GM23338 (cell line): Measurements from ENCODE around the gene NUCB1. TPM values are rescaled to one million over a fixed set of nuclear protein-coding genes. Genes with fewer than 3 reads are reported as not detected.

Experiments
- ATAC-seq: fragments of 200-7000 bp; cut with Tn5 transposase; 3 replicates; pipeline ENCODE4 v1.9.1; 2020
- DNase-seq: peaks from one replicate; pipeline ENCODE4 v3.0.0-alpha.2; 2015; ENCODE audit warnings: low spot score
- H2AFZ ChIP-seq: fragments of 200-600 bp; sonication (generic); 2 replicates; pipeline ENCODE4 v1.8.0; 2016; ENCODE audit warnings: antibody characterized with exemption, mild to moderate bottlenecking, moderate library complexity
- H3F3A ChIP-seq: fragments of 200-600 bp; sonication (generic); replicated peaks from 2 replicates; pipeline ENCODE4 v1.8.0; 2017; ENCODE audit warnings: antibody characterized with exemption, mixed run types, low read depth
- H3K27ac ChIP-seq: fragments of 200-600 bp; sonication (generic); 2 replicates; pipeline ENCODE4 v1.6.1; 2016; ENCODE audit warnings: low read depth
- H3K27me3 ChIP-seq: fragments of 200-600 bp; sonication (generic); 2 replicates; pipeline ENCODE4 v1.8.0; 2016; ENCODE audit warnings: mild to moderate bottlenecking, mixed run types, moderate library complexity; ENCODE audit not compliant: insufficient read depth
- H3K36me3 ChIP-seq: fragments of 200-600 bp; sonication (generic); 2 replicates; pipeline ENCODE4 v1.8.0; 2016; ENCODE audit warnings: mild to moderate bottlenecking; ENCODE audit not compliant: insufficient read depth
- H3K4me1 ChIP-seq: fragments of 200-600 bp; sonication (generic); 2 replicates; pipeline ENCODE4 v1.8.0; 2016; ENCODE audit warnings: mild to moderate bottlenecking, moderate library complexity; ENCODE audit not compliant: insufficient read depth
- H3K4me2 ChIP-seq: fragments of 200-600 bp; sonication (generic); 2 replicates; pipeline ENCODE4 v1.7.1; 2017; ENCODE audit warnings: mixed run types
- H3K4me3 ChIP-seq: fragments of 200-600 bp; sonication (generic); 2 replicates; pipeline ENCODE4 v1.6.1; 2016; ENCODE audit warnings: mixed run types
- H3K79me2 ChIP-seq: fragments of 200-600 bp; sonication (generic); replicated peaks from 2 replicates; pipeline ENCODE4 v1.8.0; 2017; ENCODE audit warnings: mild to moderate bottlenecking; ENCODE audit not compliant: insufficient read depth
- H3K9me2 ChIP-seq: fragments of 200-600 bp; sonication (generic); 2 replicates; pipeline ENCODE4 v1.8.0; 2017; ENCODE audit not compliant: insufficient read depth
- H4K20me1 ChIP-seq: fragments of 200-600 bp; sonication (generic); replicated peaks from 2 replicates; pipeline ENCODE4 v1.8.0; 2017; ENCODE audit warnings: mild to moderate bottlenecking; ENCODE audit not compliant: insufficient read depth
- H3K27ac Mint-ChIP-seq: 2 replicates; pipeline ENCODE4 v1.8.0; 2020; ENCODE audit warnings: inconsistent platforms, mild to moderate bottlenecking, moderate library complexity, mixed read lengths
- H3K27me3 Mint-ChIP-seq: 3 replicates; pipeline ENCODE4 v1.8.0; 2022; ENCODE audit warnings: low read depth, mild to moderate bottlenecking, moderate library complexity, mixed read lengths, inconsistent platforms; ENCODE audit not compliant: insufficient read depth, poor library complexity
- H3K36me3 Mint-ChIP-seq: 3 replicates; pipeline ENCODE4 v1.8.0; 2021; ENCODE audit warnings: low read depth, mild to moderate bottlenecking, inconsistent platforms, moderate library complexity, mixed read lengths
- H3K4me1 Mint-ChIP-seq: 3 replicates; pipeline ENCODE4 v1.8.0; 2020; ENCODE audit warnings: mild to moderate bottlenecking, inconsistent platforms, mixed read lengths
- H3K4me3 Mint-ChIP-seq: 3 replicates; pipeline ENCODE4 v1.8.0; 2021; ENCODE audit warnings: moderate library complexity, mild to moderate bottlenecking, inconsistent platforms, mixed read lengths
- H3K9me3 Mint-ChIP-seq: 3 replicates; pipeline ENCODE4 v1.8.0; 2020; ENCODE audit warnings: moderate library complexity, mild to moderate bottlenecking, inconsistent platforms, mixed read lengths
- CREB1 ChIP-seq: fragments of 250-450 bp; sonication (Bioruptor Pico); IDR thresholded peaks from 2 replicates; pipeline ENCODE4 v1.5.0; 2020; ENCODE audit warnings: low read depth, mild to moderate bottlenecking, moderate library complexity
- EZH2 ChIP-seq: fragments of 200-600 bp; sonication (generic); IDR thresholded peaks from one replicate; pipeline ENCODE4 v1.8.0; 2017; ENCODE audit warnings: antibody characterized with exemption, mild to moderate bottlenecking, low read depth; ENCODE audit not compliant: unreplicated experiment
- EZH2phosphoT487 ChIP-seq: fragments of 200-600 bp; sonication (generic); IDR thresholded peaks from one replicate; pipeline ENCODE4 v1.8.1; 2018; ENCODE audit warnings: antibody characterized with exemption; ENCODE audit not compliant: unreplicated experiment
- JUNB ChIP-seq: IDR thresholded peaks from one replicate; pipeline ENCODE4 v1.6.1; 2016; ENCODE audit warnings: antibody characterized with exemption; ENCODE audit not compliant: unreplicated experiment
- NANOG ChIP-seq: IDR thresholded peaks from 2 replicates; pipeline ENCODE4 v1.6.1; 2016; ENCODE audit warnings: antibody characterized with exemption, borderline replicate concordance
- STAT1 ChIP-seq: IDR thresholded peaks from one replicate; pipeline ENCODE4 v1.6.1; 2016; ENCODE audit warnings: antibody characterized with exemption; ENCODE audit not compliant: unreplicated experiment
- ZNF114 ChIP-seq: fragments of 250-450 bp; sonication (Bioruptor Pico); IDR thresholded peaks from 2 replicates; pipeline ENCODE4 v1.5.0; 2020; ENCODE audit warnings: mild to moderate bottlenecking, moderate library complexity
- polyA plus RNA-seq: library from polyadenylated mRNA; unstranded; fragments of >200 nt; fragmentation: Nextera tagmentation; extraction: Ambion mirVana; gene quantifications from 2 replicates; pipeline ENCODE4 v1.2.1, GENCODE V29; 2016
- total RNA-seq: library from RNA; depleted of rRNA; stranded (reverse); fragments of >200 nt; shearing (Covaris generic); gene quantifications from 2 replicates; pipeline ENCODE4 v1.2.3, GENCODE V29; 2014
- TF ChIP-seq, protein P1 (sequence below): fragments of 250-450 bp; sonication (Bioruptor Pico); IDR thresholded peaks from 2 replicates; pipeline ENCODE4 v1.5.0; 2020; ENCODE audit warnings: mild to moderate bottlenecking, moderate library complexity

The NUCB1 gene
- total and polyA plus RNA-seq, 2 experiments from 2014 or later, result 57.1 to 163 TPM

DNA sequence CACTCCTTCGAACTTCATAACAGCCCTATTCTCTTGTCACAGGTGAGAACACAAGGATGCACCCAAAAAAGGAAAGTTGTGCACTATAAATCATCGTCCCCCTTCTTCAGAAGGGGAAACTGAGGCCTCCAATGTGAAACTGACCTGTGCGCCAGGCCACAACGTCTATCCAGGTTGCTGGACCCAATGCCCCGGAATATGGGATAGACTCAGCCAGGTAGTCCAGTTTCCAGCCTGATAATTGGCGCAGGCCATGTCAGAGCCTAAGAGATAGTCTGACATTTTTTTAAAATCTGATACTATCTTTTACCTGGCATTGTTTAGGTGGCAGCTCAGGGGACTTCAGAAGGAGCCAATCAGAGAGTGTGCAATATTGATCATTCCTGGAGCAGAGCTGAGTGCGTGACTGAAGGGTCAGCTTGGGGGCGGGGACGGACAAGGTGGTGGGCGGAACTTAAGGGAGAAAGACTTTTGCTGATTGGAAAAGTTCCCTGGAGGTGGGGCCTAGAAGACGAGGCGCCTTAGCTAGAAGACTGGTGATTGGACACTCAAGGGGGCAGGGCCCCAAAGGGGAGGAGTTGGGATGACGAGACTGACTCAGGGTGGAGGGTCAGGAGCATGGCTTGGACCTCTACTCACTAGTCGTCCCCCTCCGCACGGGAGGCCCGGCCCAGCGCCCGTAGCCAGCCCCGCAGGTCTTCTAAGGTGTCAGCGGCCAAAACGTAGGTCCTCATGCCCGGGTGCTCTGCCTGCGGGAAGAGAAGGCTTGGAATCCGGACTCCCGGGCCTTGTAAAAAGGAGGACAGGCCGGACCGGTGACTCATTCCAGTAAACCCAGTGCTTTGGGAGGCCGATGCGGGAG is 40.2 kb upstream of the NUCB1 start (continued):
- TF ChIP-seq, protein P1, sequence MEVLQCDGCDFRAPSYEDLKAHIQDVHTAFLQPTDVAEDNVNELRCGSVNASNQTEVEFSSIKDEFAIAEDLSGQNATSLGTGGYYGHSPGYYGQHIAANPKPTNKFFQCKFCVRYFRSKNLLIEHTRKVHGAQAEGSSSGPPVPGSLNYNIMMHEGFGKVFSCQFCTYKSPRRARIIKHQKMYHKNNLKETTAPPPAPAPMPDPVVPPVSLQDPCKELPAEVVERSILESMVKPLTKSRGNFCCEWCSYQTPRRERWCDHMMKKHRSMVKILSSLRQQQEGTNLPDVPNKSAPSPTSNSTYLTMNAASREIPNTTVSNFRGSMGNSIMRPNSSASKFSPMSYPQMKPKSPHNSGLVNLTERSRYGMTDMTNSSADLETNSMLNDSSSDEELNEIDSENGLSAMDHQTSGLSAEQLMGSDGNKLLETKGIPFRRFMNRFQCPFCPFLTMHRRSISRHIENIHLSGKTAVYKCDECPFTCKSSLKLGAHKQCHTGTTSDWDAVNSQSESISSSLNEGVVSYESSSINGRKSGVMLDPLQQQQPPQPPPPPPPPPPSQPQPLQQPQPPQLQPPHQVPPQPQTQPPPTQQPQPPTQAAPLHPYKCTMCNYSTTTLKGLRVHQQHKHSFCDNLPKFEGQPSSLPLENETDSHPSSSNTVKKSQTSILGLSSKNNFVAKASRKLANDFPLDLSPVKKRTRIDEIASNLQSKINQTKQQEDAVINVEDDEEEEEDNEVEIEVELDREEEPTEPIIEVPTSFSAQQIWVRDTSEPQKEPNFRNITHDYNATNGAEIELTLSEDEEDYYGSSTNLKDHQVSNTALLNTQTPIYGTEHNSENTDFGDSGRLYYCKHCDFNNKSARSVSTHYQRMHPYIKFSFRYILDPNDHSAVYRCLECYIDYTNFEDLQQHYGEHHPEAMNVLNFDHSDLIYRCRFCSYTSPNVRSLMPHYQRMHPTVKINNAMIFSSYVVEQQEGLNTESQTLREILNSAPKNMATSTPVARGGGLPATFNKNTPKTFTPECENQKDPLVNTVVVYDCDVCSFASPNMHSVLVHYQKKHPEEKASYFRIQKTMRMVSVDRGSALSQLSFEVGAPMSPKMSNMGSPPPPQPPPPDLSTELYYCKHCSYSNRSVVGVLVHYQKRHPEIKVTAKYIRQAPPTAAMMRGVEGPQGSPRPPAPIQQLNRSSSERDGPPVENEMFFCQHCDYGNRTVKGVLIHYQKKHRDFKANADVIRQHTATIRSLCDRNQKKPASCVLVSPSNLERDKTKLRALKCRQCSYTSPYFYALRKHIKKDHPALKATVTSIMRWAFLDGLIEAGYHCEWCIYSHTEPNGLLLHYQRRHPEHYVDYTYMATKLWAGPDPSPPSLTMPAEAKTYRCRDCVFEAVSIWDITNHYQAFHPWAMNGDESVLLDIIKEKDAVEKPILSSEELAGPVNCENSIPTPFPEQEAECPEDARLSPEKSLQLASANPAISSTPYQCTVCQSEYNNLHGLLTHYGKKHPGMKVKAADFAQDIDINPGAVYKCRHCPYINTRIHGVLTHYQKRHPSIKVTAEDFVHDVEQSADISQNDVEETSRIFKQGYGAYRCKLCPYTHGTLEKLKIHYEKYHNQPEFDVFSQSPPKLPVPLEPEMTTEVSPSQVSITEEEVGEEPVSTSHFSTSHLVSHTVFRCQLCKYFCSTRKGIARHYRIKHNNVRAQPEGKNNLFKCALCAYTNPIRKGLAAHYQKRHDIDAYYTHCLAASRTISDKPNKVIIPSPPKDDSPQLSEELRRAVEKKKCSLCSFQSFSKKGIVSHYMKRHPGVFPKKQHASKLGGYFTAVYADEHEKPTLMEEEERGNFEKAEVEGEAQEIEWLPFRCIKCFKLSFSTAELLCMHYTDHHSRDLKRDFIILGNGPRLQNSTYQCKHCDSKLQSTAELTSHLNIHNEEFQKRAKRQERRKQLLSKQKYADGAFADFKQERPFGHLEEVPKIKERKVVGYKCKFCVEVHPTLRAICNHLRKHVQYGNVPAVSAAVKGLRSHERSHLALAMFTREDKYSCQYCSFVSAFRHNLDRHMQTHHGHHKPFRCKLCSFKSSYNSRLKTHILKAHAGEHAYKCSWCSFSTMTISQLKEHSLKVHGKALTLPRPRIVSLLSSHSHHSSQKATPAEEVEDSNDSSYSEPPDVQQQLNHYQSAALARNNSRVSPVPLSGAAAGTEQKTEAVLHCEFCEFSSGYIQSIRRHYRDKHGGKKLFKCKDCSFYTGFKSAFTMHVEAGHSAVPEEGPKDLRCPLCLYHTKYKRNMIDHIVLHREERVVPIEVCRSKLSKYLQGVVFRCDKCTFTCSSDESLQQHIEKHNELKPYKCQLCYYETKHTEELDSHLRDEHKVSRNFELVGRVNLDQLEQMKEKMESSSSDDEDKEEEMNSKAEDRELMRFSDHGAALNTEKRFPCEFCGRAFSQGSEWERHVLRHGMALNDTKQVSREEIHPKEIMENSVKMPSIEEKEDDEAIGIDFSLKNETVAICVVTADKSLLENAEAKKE, result no peak
- TF ChIP-seq JUNB (no peak), ZNF114 (no peak), CREB1 (no peak), STAT1 (no peak), EZH2phosphoT487 (no peak), EZH2 (no peak)

DNA sequence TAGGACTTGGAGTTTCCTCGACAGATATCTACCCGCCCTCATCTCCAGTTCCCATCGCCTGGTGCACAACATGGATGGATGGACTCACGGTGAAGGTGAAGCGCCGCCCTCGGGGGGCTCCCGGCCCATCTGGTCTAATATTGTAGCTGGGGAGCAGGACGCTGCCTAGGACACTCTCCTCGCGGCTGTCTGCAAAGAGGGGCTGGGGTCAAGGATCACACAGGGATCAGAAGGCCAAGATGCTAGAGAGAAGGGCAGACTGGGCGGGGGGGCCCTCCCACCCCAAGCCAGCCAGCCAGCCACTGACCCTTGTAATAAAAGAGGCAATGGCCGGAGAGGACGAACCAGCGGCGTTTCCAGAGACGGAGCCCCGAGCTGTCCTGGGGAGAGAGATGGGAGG is 38.8 kb upstream of the NUCB1 start:
- H3K27ac Mint-ChIP-seq, result no peak overlapping the region
- H3K79me2 ChIP-seq, result no peaks in the 10 kb centered on the region
- H3K4me1 Mint-ChIP-seq, result peaks cover 8% of the 10 kb centered on the region
- no peaks in the 10 kb centered on the region for H3K9me2 ChIP-seq
- DNase-seq (no peak), ATAC-seq (no peak)
- H3F3A ChIP-seq, result no peaks in the 10 kb centered on the region
- no peak overlapping the region for H3K27ac ChIP-seq
- H3K27me3 ChIP-seq, result no peaks in the 10 kb centered on the region
- no peaks in the 10 kb centered on the region for H3K9me3 Mint-ChIP-seq
- H3K36me3 ChIP-seq, result no peaks in the 10 kb centered on the region; the same call in 1 of the 2 replicates
- peaks cover 10% of the 10 kb centered on the region for H3K27me3 Mint-ChIP-seq
- no peak overlapping the region for H2AFZ ChIP-seq
- no peaks in the 10 kb centered on the region for H4K20me1 ChIP-seq
- H3K4me3 ChIP-seq, result no peak overlapping the region
- peaks cover 22% of the 10 kb centered on the region for H3K36me3 Mint-ChIP-seq
- H3K4me3 Mint-ChIP-seq, result no peak overlapping the region
- no peak overlapping the region for H3K4me2 ChIP-seq
- H3K4me1 ChIP-seq, result peaks cover 8% of the 10 kb centered on the region; the same call in 1 of the 2 replicates
- TF ChIP-seq, protein P1, result no peak
- TF ChIP-seq ZNF114 (no peak), JUNB (no peak), NANOG (no peak)
